ENCODE results near the gene U2AF2. TPM values are rescaled to one million over a fixed set of nuclear protein-coding genes. Genes with fewer than 3 reads are reported as not detected.

The U2AF2 gene
- total and polyA plus RNA-seq, 9 of the 15 experiments (the other 6 are each of a cell fraction or from before 2014, with no cell fraction given): 3.0 to 331 (median 157) TPM

DNA sequence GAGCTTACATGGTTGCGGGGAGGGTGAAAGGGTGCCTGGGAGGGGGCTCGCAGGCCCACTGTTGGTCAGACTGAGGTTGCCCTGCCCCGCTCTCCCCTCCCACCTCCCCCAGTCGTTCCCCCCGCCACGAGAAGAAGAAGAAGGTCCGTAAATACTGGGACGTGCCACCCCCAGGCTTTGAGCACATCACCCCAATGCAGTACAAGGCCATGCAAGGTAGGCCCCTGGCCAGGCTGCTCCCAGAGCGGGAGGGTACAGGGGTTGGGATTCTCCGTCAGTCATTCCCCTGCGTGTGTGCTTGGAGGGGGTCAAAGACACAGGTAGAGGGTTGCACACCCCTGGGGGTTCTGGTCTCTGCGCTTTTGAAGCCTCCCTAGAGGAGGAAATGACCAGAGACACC, 5.6 kb downstream of the U2AF2 start:
- no peaks in the 10 kb centered on the region for H3K9me3 ChIP-seq (replicated peaks; ENCODE audit: control insufficient read depth, insufficient read depth, low read depth, low read length)
- in situ Hi-C loops (cut with MboI) (no loop called here), intact Hi-C loops (cut with micrococcal nuclease) (no loop called here)
- H3K27ac ChIP-seq (ENCODE audit: extremely low read depth, low read depth, low read length): no peak overlapping the region
- CTCF ChIA-PET (ENCODE audit: low intra/inter-chr PET ratio): no interaction called here
- no peak overlapping the region for H2AFZ ChIP-seq (ENCODE audit: low read depth, low read length)
- FAIRE-seq (no peak), ATAC-seq (no peak), DNase-seq (ENCODE audit: extremely low read depth in 1 of 4, low spot score in 3 of 4) (no peak)
- no peak overlapping the region for H3K4me2 ChIP-seq (ENCODE audit: insufficient read depth, low read length)
- peaks cover 67% of the 10 kb centered on the region for H4K20me1 ChIP-seq (replicated peaks; ENCODE audit: control insufficient read depth, insufficient read depth, low read length)
- H3K27me3 ChIP-seq (ENCODE audit: control insufficient read depth in 2 of 2, insufficient read depth in 2 of 2, low read length in 2 of 2): no peaks in the 10 kb centered on the region
- peaks cover 20 to 21% of the 10 kb centered on the region in 2 experiments; a peak in 4 of 5 replicates for H3K4me1 ChIP-seq (replicated peaks in 1 of 2; ENCODE audit: control insufficient read depth in 2 of 2, insufficient read depth in 2 of 2, low read length in 2 of 2)
- peaks cover 91% of the 10 kb centered on the region for H3K79me2 ChIP-seq (ENCODE audit: control insufficient read depth, insufficient read depth, low read length)
- no TSS peak for BruUV-seq (replicated peaks)
- H3K9me1 ChIP-seq (ENCODE audit: control insufficient read depth, insufficient read depth, low read length): peaks cover 10% of the 10 kb centered on the region
- H3K9ac ChIP-seq (ENCODE audit: insufficient read depth in 1 of 2, low read depth in 2 of 2, low read length in 2 of 2): no peak overlapping the region
- no peak overlapping the region for H3K4me3 ChIP-seq
- 97% methylated on average over 5 of the region's 12 CpGs for WGBS (ENCODE audit: insufficient coverage, low coverage, missing lambda C conversion rate)
- peaks cover 97% of the 10 kb centered on the region for H3K36me3 ChIP-seq (ENCODE audit: control insufficient read depth, insufficient read depth, low read length)
- POLR2A ChIA-PET: interaction anchor here (0.6 kb wide), 1 partner anchor 483 kb away, joined by 3 read pairs; no protein-coding TSS in a partner anchor
- TF ChIP-seq ZNF431 (CRISPR knock-in tag; IDR thresholded peaks at IDR 0.05) (no peak), MCM7 (IDR thresholded peaks at IDR 0.05) (no peak), HDGF (IDR thresholded peaks at IDR 0.05) (no peak), NFXL1 (CRISPR knock-in tag; IDR thresholded peaks at IDR 0.05) (no peak), TCF3 (CRISPR knock-in tag; IDR thresholded peaks at IDR 0.05) (no peak)
- TF ChIP-seq, protein P1, sequence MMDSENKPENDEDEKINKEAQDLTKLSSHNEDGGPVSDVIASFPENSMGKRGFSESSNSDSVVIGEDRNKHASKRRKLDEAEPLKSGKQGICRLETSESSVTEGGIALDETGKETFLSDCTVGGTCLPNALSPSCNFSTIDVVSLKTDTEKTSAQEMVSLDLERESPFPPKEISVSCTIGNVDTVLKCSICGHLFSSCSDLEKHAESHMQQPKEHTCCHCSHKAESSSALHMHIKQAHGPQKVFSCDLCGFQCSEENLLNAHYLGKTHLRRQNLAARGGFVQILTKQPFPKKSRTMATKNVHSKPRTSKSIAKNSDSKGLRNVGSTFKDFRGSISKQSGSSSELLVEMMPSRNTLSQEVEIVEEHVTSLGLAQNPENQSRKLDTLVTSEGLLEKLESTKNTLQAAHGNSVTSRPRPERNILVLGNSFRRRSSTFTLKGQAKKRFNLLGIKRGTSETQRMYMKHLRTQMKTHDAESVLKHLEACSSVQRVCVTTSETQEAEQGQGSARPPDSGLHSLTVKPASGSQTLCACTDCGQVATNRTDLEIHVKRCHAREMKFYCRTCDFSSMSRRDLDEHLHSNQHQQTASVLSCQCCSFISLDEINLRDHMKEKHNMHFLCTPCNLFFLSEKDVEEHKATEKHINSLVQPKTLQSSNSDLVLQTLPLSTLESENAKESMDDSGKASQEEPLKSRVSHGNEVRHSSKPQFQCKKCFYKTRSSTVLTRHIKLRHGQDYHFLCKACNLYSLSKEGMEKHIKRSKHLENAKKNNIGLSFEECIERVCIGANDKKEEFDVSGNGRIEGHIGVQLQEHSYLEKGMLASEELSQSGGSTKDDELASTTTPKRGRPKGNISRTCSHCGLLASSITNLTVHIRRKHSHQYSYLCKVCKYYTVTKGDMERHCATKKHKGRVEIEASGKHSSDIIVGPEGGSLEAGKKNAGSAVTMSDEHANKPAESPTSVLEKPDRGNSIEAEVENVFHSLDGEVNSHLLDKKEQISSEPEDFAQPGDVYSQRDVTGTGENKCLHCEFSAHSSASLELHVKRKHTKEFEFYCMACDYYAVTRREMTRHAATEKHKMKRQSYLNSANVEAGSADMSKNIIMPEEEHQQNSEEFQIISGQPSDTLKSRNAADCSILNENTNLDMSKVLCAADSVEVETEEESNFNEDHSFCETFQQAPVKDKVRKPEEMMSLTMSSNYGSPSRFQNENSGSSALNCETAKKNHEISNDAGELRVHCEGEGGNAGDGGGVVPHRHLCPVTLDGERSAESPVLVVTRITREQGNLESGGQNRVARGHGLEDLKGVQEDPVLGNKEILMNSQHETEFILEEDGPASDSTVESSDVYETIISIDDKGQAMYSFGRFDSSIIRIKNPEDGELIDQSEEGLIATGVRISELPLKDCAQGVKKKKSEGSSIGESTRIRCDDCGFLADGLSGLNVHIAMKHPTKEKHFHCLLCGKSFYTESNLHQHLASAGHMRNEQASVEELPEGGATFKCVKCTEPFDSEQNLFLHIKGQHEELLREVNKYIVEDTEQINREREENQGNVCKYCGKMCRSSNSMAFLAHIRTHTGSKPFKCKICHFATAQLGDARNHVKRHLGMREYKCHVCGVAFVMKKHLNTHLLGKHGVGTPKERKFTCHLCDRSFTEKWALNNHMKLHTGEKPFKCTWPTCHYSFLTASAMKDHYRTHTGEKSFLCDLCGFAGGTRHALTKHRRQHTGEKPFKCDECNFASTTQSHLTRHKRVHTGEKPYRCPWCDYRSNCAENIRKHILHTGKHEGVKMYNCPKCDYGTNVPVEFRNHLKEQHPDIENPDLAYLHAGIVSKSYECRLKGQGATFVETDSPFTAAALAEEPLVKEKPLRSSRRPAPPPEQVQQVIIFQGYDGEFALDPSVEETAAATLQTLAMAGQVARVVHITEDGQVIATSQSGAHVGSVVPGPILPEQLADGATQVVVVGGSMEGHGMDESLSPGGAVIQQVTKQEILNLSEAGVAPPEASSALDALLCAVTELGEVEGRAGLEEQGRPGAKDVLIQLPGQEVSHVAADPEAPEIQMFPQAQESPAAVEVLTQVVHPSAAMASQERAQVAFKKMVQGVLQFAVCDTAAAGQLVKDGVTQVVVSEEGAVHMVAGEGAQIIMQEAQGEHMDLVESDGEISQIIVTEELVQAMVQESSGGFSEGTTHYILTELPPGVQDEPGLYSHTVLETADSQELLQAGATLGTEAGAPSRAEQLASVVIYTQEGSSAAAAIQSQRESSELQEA (IDR thresholded peaks at IDR 0.05; ENCODE audit: low read depth): no peak
- TF ChIP-seq, protein P2, sequence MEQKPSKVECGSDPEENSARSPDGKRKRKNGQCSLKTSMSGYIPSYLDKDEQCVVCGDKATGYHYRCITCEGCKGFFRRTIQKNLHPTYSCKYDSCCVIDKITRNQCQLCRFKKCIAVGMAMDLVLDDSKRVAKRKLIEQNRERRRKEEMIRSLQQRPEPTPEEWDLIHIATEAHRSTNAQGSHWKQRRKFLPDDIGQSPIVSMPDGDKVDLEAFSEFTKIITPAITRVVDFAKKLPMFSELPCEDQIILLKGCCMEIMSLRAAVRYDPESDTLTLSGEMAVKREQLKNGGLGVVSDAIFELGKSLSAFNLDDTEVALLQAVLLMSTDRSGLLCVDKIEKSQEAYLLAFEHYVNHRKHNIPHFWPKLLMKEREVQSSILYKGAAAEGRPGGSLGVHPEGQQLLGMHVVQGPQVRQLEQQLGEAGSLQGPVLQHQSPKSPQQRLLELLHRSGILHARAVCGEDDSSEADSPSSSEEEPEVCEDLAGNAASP (IDR thresholded peaks at IDR 0.05): no peak
- TF ChIP-seq, protein P3, sequence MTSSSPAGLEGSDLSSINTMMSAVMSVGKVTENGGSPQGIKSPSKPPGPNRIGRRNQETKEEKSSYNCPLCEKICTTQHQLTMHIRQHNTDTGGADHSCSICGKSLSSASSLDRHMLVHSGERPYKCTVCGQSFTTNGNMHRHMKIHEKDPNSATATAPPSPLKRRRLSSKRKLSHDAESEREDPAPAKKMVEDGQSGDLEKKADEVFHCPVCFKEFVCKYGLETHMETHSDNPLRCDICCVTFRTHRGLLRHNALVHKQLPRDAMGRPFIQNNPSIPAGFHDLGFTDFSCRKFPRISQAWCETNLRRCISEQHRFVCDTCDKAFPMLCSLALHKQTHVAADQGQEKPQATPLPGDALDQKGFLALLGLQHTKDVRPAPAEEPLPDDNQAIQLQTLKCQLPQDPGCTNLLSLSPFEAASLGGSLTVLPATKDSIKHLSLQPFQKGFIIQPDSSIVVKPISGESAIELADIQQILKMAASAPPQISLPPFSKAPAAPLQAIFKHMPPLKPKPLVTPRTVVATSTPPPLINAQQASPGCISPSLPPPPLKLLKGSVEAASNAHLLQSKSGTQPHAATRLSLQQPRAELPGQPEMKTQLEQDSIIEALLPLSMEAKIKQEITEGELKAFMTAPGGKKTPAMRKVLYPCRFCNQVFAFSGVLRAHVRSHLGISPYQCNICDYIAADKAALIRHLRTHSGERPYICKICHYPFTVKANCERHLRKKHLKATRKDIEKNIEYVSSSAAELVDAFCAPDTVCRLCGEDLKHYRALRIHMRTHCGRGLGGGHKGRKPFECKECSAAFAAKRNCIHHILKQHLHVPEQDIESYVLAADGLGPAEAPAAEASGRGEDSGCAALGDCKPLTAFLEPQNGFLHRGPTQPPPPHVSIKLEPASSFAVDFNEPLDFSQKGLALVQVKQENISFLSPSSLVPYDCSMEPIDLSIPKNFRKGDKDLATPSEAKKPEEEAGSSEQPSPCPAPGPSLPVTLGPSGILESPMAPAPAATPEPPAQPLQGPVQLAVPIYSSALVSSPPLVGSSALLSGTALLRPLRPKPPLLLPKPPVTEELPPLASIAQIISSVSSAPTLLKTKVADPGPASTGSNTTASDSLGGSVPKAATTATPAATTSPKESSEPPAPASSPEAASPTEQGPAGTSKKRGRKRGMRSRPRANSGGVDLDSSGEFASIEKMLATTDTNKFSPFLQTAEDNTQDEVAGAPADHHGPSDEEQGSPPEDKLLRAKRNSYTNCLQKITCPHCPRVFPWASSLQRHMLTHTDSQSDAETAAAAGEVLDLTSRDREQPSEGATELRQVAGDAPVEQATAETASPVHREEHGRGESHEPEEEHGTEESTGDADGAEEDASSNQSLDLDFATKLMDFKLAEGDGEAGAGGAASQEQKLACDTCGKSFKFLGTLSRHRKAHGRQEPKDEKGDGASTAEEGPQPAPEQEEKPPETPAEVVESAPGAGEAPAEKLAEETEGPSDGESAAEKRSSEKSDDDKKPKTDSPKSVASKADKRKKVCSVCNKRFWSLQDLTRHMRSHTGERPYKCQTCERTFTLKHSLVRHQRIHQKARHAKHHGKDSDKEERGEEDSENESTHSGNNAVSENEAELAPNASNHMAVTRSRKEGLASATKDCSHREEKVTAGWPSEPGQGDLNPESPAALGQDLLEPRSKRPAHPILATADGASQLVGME (CRISPR knock-in tag; IDR thresholded peaks at IDR 0.05): no peak

Data from K562 (cell line).